Lower leg skin (tissue), 3 donors: ENCODE results near the gene AP2A1.

Experiments used
- POLR2A ChIP-seq, 2 donors: fragments of 450-650 bp; IDR thresholded peaks; one replicate each; pipeline ENCODE4 v1.6.1; 2016 to 2017; ENCODE audit warnings: antibody characterized with exemption in 2 of 2, mild to moderate bottlenecking in 1 of 2, moderate library complexity in 1 of 2
- TF ChIP-seq, protein P1 (sequence below), 3 donors: fragments of 450-650 bp; IDR thresholded peaks; one replicate each; pipeline ENCODE4 v1.5.1; 2016; ENCODE audit warnings: antibody characterized with exemption in 3 of 3, mild to moderate bottlenecking in 3 of 3, moderate library complexity in 2 of 3

- no peak for TF ChIP-seq POLR2A (IDR thresholded peaks at IDR 0.05)
- TF ChIP-seq, protein P1, sequence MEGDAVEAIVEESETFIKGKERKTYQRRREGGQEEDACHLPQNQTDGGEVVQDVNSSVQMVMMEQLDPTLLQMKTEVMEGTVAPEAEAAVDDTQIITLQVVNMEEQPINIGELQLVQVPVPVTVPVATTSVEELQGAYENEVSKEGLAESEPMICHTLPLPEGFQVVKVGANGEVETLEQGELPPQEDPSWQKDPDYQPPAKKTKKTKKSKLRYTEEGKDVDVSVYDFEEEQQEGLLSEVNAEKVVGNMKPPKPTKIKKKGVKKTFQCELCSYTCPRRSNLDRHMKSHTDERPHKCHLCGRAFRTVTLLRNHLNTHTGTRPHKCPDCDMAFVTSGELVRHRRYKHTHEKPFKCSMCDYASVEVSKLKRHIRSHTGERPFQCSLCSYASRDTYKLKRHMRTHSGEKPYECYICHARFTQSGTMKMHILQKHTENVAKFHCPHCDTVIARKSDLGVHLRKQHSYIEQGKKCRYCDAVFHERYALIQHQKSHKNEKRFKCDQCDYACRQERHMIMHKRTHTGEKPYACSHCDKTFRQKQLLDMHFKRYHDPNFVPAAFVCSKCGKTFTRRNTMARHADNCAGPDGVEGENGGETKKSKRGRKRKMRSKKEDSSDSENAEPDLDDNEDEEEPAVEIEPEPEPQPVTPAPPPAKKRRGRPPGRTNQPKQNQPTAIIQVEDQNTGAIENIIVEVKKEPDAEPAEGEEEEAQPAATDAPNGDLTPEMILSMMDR (IDR thresholded peaks at IDR 0.05): no peak
Observed at GRCh38 chr19:49799798-49800376, 33.1 kb downstream of the AP2A1 start.
